HepG2 (cell line): ENCODE results near the gene PAX4. TPM values are rescaled to one million over a fixed set of nuclear protein-coding genes. Genes with fewer than 3 reads are reported as not detected.

Experiments
- ASH2L ChIP-seq: fragments of 300-600, 200-600 bp; sonication (generic); IDR thresholded peaks from 2 replicates; pipeline ENCODE4 v1.7.0; 2017; ENCODE audit warnings: low read depth, mild to moderate bottlenecking, moderate library complexity, mixed read lengths, low read length; ENCODE audit not compliant: insufficient read length
- BRF2 ChIP-seq: sonication (generic); formaldehyde crosslinking; IDR thresholded peaks from 2 replicates; pipeline ENCODE4 v1.8.1; 2022; ENCODE audit warnings: mild to moderate bottlenecking, missing genetic modification reagents
- CEBPB ChIP-seq: IDR thresholded peaks from 2 replicates; pipeline ENCODE4 v1.6.1; 2011; ENCODE audit warnings: low read depth, low read length, improper control_type of control experiment, borderline replicate concordance
- HDAC1 ChIP-seq: sonication (generic); formaldehyde crosslinking; IDR thresholded peaks from 2 replicates; pipeline ENCODE4 v1.5.1; 2020; ENCODE audit warnings: mild to moderate bottlenecking, missing genetic modification reagents
- KAT8 ChIP-seq: IDR thresholded peaks from 2 replicates; pipeline ENCODE4 v1.6.1; 2016; ENCODE audit warnings: missing genetic modification reagents, missing compliant biosample characterization
- KDM3A ChIP-seq: IDR thresholded peaks from 2 replicates; pipeline ENCODE4 v1.6.1; 2018; ENCODE audit warnings: low read depth, missing compliant biosample characterization
- KDM5A ChIP-seq: fragments of 200-600 bp; sonication (generic); IDR thresholded peaks from 2 replicates; pipeline ENCODE4 v1.7.0; 2018; ENCODE audit warnings: antibody characterized with exemption, mild to moderate bottlenecking, low read length, borderline replicate concordance
- MEF2D ChIP-seq: sonication (generic); formaldehyde crosslinking; IDR thresholded peaks from 2 replicates; pipeline ENCODE4 v1.5.1; 2020; ENCODE audit warnings: mild to moderate bottlenecking, missing genetic modification reagents
- PHF20 ChIP-seq: sonication (generic); formaldehyde crosslinking; IDR thresholded peaks from 2 replicates; pipeline ENCODE4 v1.5.0; 2020; ENCODE audit warnings: mild to moderate bottlenecking, missing genetic modification reagents
- RELA ChIP-seq: sonication (generic); formaldehyde crosslinking; IDR thresholded peaks from 2 replicates; pipeline ENCODE4 v1.4.0; 2020; ENCODE audit warnings: missing genetic modification reagents
- SMAD1 ChIP-seq: sonication (generic); formaldehyde crosslinking; IDR thresholded peaks from 2 replicates; pipeline ENCODE4 v1.4.0; 2020; ENCODE audit warnings: missing genetic modification reagents, low read depth, mild to moderate bottlenecking, borderline replicate concordance
- SP4 ChIP-seq: sonication (generic); formaldehyde crosslinking; IDR thresholded peaks from 2 replicates; pipeline ENCODE4 v1.8.1; 2023; ENCODE audit warnings: mild to moderate bottlenecking, missing genetic modification reagents
- SP5 ChIP-seq: IDR thresholded peaks from 2 replicates; pipeline ENCODE4 v1.6.1; 2016; ENCODE audit warnings: low read depth, borderline replicate concordance
- ZBTB10 ChIP-seq: sonication (generic); formaldehyde crosslinking; IDR thresholded peaks from 2 replicates; pipeline ENCODE4 v1.4.0; 2020; ENCODE audit warnings: missing genetic modification reagents, borderline replicate concordance
- ZIK1 ChIP-seq: sonication (generic); formaldehyde crosslinking; IDR thresholded peaks from 2 replicates; pipeline ENCODE4 v1.5.0; 2020; ENCODE audit warnings: mild to moderate bottlenecking, low read depth, missing genetic modification reagents, borderline replicate concordance
- ZNF350 ChIP-seq: sonication (generic); formaldehyde crosslinking; IDR thresholded peaks from 2 replicates; pipeline ENCODE4 v1.4.0; 2020; ENCODE audit warnings: mild to moderate bottlenecking, low read depth, missing genetic modification reagents, borderline replicate concordance
- ZNF367 ChIP-seq: sonication (generic); formaldehyde crosslinking; IDR thresholded peaks from 2 replicates; pipeline ENCODE4 v1.4.0; 2020; ENCODE audit warnings: missing genetic modification reagents, borderline replicate concordance
- ZNF414 ChIP-seq: sonication (generic); formaldehyde crosslinking; IDR thresholded peaks from 2 replicates; pipeline ENCODE4 v1.5.0; 2020; ENCODE audit warnings: missing genetic modification reagents
- ZNF432 ChIP-seq: sonication (generic); formaldehyde crosslinking; IDR thresholded peaks from 2 replicates; pipeline ENCODE4 v1.5.0; 2020; ENCODE audit warnings: missing genetic modification reagents, mild to moderate bottlenecking, borderline replicate concordance
- ZNF556 ChIP-seq: sonication (generic); formaldehyde crosslinking; IDR thresholded peaks from 2 replicates; pipeline ENCODE4 v1.4.0; 2020; ENCODE audit warnings: mild to moderate bottlenecking, missing genetic modification reagents, borderline replicate concordance
- ZNF564 ChIP-seq: sonication (generic); formaldehyde crosslinking; IDR thresholded peaks from 2 replicates; pipeline ENCODE4 v1.8.1; 2023; ENCODE audit warnings: mild to moderate bottlenecking, missing genetic modification reagents
- ZNF576 ChIP-seq: sonication (generic); formaldehyde crosslinking; IDR thresholded peaks from 2 replicates; pipeline ENCODE4 v1.4.0; 2020; ENCODE audit warnings: mild to moderate bottlenecking, missing genetic modification reagents
- ZNF704 ChIP-seq: sonication (generic); formaldehyde crosslinking; IDR thresholded peaks from 2 replicates; pipeline ENCODE4 v1.8.1; 2023; ENCODE audit warnings: mild to moderate bottlenecking, inconsistent platforms, moderate library complexity, missing genetic modification reagents, borderline replicate concordance
- polyA plus RNA-seq, 8 experiments: library from polyadenylated mRNA; depleted of rRNA in 3 of 8; stranded (reverse) in 7 of 8; unstranded in 1 of 8; fragments of >200 nt; fragmentation: Illumina TruSeq in 4 of 8; extraction: Trizol in 4 of 8; gene quantifications; 2 replicates each; pipeline versions ENCODE4 v1.2.1 to v1.2.3, GENCODE V29; 2011 to 2016; ENCODE audit warnings: low read depth in 4 of 8, missing spikeins in 1 of 8, mixed read lengths in 1 of 8; ENCODE audit not compliant: insufficient read depth in 1 of 8
- total RNA-seq, 5 experiments: library from RNA; depleted of rRNA; stranded (reverse); fragments of >200 nt; fragmentation: Illumina TruSeq; extraction: Trizol; gene quantifications; 2 replicates each; pipeline ENCODE4 v1.2.3, GENCODE V29; 2016; ENCODE audit warnings: low read depth in 1 of 5

PAX4 gene
- total and polyA plus RNA-seq, 2 of the 13 experiments (the other 11 are each of a cell fraction or from before 2014, with no cell fraction given), result not detected

GRCh38 chr7:127588019-127588696 is 29.8 kb downstream of the PAX4 start, which contains the start of gene ARF5 (continued):
- 0 out of 2 replicates have a peak, but pooled peaks have one; percentile 20 for TF ChIP-seq ZNF704 (CRISPR knock-in tag)
- TF ChIP-seq PHF20 (CRISPR knock-in tag), result 0 out of 2 replicates have a peak, but pooled peaks have one; percentile 41
- 0 out of 2 replicates have a peak, but pooled peaks have one; percentile 46 for TF ChIP-seq ZIK1
- TF ChIP-seq KDM3A (CRISPR knock-in tag), result 0 out of 2 replicates have a peak, but pooled peaks have one; percentile 21
- no peak for TF ChIP-seq ZNF414 (CRISPR knock-in tag)
- TF ChIP-seq KAT8, result peak; percentile 42
- TF ChIP-seq ZBTB10 (CRISPR knock-in tag), result peak; percentile 24; the same call in 1 of the 2 replicates
- TF ChIP-seq ZNF556 (CRISPR knock-in tag), result 0 out of 2 replicates have a peak, but pooled peaks have one; percentile 21
- TF ChIP-seq ZNF350, result no peak
- no peak for TF ChIP-seq ZNF576
- TF ChIP-seq SP5 (CRISPR knock-in tag), result peak; percentile 43
- TF ChIP-seq ZNF367 (CRISPR knock-in tag), result peak; percentile 22; the same call in 1 of the 2 replicates
- peak; percentile 75 for TF ChIP-seq KDM5A
- TF ChIP-seq HDAC1 (CRISPR knock-in tag), result peak; percentile 41
- TF ChIP-seq CEBPB, result no peak
- TF ChIP-seq SMAD1, result peak; percentile 73; the same call in 1 of the 2 replicates
- TF ChIP-seq ZNF432 (CRISPR knock-in tag), result peak; percentile 49; the same call in 1 of the 2 replicates
- peak; percentile 73; the same call in 1 of the 2 replicates for TF ChIP-seq SP4
- 0 out of 2 replicates have a peak, but pooled peaks have one; percentile 42 for TF ChIP-seq ZNF564 (CRISPR knock-in tag)
- 0 out of 2 replicates have a peak, but pooled peaks have one; percentile 22 for TF ChIP-seq BRF2 (CRISPR knock-in tag)
- peak; percentile 54; the same call in 1 of the 2 replicates for TF ChIP-seq MEF2D (CRISPR knock-in tag)
- peak; percentile 55 for TF ChIP-seq ASH2L
- no peak for TF ChIP-seq RELA
